HS-27A (cell line): ENCODE results near the gene MPV17.
"Not testable (repeated sequence)": the region's sequence is repeated elsewhere in the genome, so short reads cannot be mapped to it uniquely, and the experiment has no call there.

Experiments used
- DNase-seq: peaks from one replicate; pipeline ENCODE4 v3.0.0-alpha.2; 2012; ENCODE audit warnings: low read depth, missing footprints

Gene MPV17

GRCh38 chr2:27298391-27299080 is 24.4 kb downstream of the MPV17 start:
- DNase-seq, result no peak

GRCh38 chr2:27297195-27297594 is 25.7 kb downstream of the MPV17 start:
- no peak for DNase-seq

- no peak for DNase-seq
Measured at GRCh38 chr2:27296481-27296880, 26.4 kb downstream of the MPV17 start.

GRCh38 chr2:27294928-27295327 is 28.0 kb downstream of the MPV17 start:
- DNase-seq, result no peak

GRCh38 chr2:27291865-27292264 is 31.0 kb downstream of the MPV17 start:
- no peak for DNase-seq

GRCh38 chr2:27290549-27290948 is 32.3 kb downstream of the MPV17 start:
- no peak for DNase-seq

- no peak for DNase-seq
Measured at GRCh38 chr2:27288610-27289009, 34.3 kb downstream of the MPV17 start.

- no peak for DNase-seq
Measured at GRCh38 chr2:27285481-27285880, 37.4 kb downstream of the MPV17 start.

GRCh38 chr2:27284996-27285395 is 37.9 kb downstream of the MPV17 start:
- no peak for DNase-seq

GRCh38 chr2:27282892-27283291 is 40.0 kb downstream of the MPV17 start:
- no peak for DNase-seq

- no peak for DNase-seq
Measured at GRCh38 chr2:27281855-27282559, 40.9 kb downstream of the MPV17 start, which contains the start of gene TRIM54. TRIM54 (plus strand) TSS chr2:27282429; CDS start chr2:27282732, 303 bp downstream.

- no peak for DNase-seq
Measured at GRCh38 chr2:27281442-27281841, 41.5 kb downstream of the MPV17 start.

GRCh38 chr2:27280826-27281225 is 42.1 kb downstream of the MPV17 start:
- no peak for DNase-seq

GRCh38 chr2:27278010-27278409 is 44.9 kb downstream of the MPV17 start:
- DNase-seq, result no peak

- DNase-seq, result no peak
Measured at GRCh38 chr2:27275211-27276150, 47.4 kb downstream of the MPV17 start, which contains the start of gene DNAJC5G. DNAJC5G (plus strand) TSS chr2:27275433; CDS start chr2:27276729, 1,296 bp downstream.

GRCh38 chr2:27272537-27273522 is 50.1 kb downstream of the MPV17 start:
- not testable (repeated sequence) for DNase-seq

- DNase-seq, result no peak
Measured at GRCh38 chr2:27271631-27272340, 51.1 kb downstream of the MPV17 start.

GRCh38 chr2:27270670-27271069 is 52.2 kb downstream of the MPV17 start:
- DNase-seq, result no peak

- no peak for DNase-seq
Measured at GRCh38 chr2:27270131-27270530, 52.8 kb downstream of the MPV17 start.

- not testable (repeated sequence) for DNase-seq
Measured at GRCh38 chr2:27268296-27268695, 54.6 kb downstream of the MPV17 start.

- no peak for DNase-seq
Measured at GRCh38 chr2:27265536-27265870, 57.4 kb downstream of the MPV17 start.
